K562 (cell line): ENCODE results near the gene MATN1. TPM values are rescaled to one million over a fixed set of nuclear protein-coding genes. Genes with fewer than 3 reads are reported as not detected.

Source experiments
- AFF4 ChIP-seq: sonication (generic); formaldehyde crosslinking; IDR thresholded peaks from 2 replicates; pipeline ENCODE4 v1.8.0; 2023; ENCODE audit warnings: mild to moderate bottlenecking, missing genetic modification reagents
- CSDE1 ChIP-seq, 2 experiments: fragments of 450-650 bp; IDR thresholded peaks; 2 replicates each; pipeline ENCODE4 v1.6.1; 2016; ENCODE audit warnings: mild to moderate bottlenecking in 1 of 2
- HIVEP1 ChIP-seq: fragments of 250-450 bp; sonication (Bioruptor Pico); IDR thresholded peaks from 2 replicates; pipeline ENCODE4 v1.4.0; 2020; ENCODE audit warnings: mild to moderate bottlenecking
- KLF6 ChIP-seq: fragments of 250-450 bp; sonication (Bioruptor Pico); IDR thresholded peaks from 2 replicates; pipeline ENCODE4 v1.4.0; 2020; ENCODE audit warnings: mild to moderate bottlenecking, moderate library complexity, borderline replicate concordance
- MYC ChIP-seq, 2 experiments: fragments of 250-450 bp in 1 of 2; sonication (Bioruptor Pico) in 1 of 2; IDR thresholded peaks; 2 replicates each; pipeline versions ENCODE4 v1.5.1 to v1.6.1; 2012 to 2021; ENCODE audit warnings: low read depth in 2 of 2, borderline replicate concordance in 1 of 2, improper control_type of control experiment in 1 of 2, low read length in 1 of 2, mild to moderate bottlenecking in 1 of 2, moderate library complexity in 1 of 2
- PHB2 ChIP-seq: fragments of 450-650 bp; IDR thresholded peaks from 2 replicates; pipeline ENCODE4 v1.6.1; 2017; ENCODE audit warnings: low read depth
- RBBP5 ChIP-seq: fragments of 200-600 bp; sonication (generic); IDR thresholded peaks from 2 replicates; pipeline ENCODE4 v1.6.1; 2012; ENCODE audit warnings: borderline replicate concordance, mild to moderate bottlenecking, low read length, control low read depth, inconsistent platforms; ENCODE audit not compliant: insufficient read depth, poor library complexity, severe bottlenecking
- SLC30A9 ChIP-seq: fragments of 250-450 bp; sonication (Bioruptor Pico); IDR thresholded peaks from 2 replicates; pipeline ENCODE4 v1.8.0; 2022; ENCODE audit warnings: mild to moderate bottlenecking, moderate library complexity
- TSC22D4 ChIP-seq: fragments of 450-650 bp; IDR thresholded peaks from 2 replicates; pipeline ENCODE4 v1.6.1; 2016; ENCODE audit warnings: missing genetic modification characterization, missing biosample characterization, control low read depth
- ZNF143 ChIP-seq: sonication (generic); formaldehyde crosslinking; IDR thresholded peaks from 2 replicates; pipeline ENCODE4 v1.9.0; 2022; ENCODE audit warnings: mild to moderate bottlenecking, missing genetic modification reagents
- ZNF316 ChIP-seq: fragments of 450-650 bp; IDR thresholded peaks from 2 replicates; pipeline ENCODE4 v1.6.1; 2016
- ZNF318 ChIP-seq, 2 experiments: fragments of 450-650 bp; IDR thresholded peaks; 2 replicates each; pipeline ENCODE4 v1.6.1; 2016; ENCODE audit warnings: mild to moderate bottlenecking in 2 of 2, borderline replicate concordance in 1 of 2, low read depth in 1 of 2, moderate library complexity in 1 of 2
- ZNF707 ChIP-seq: fragments of 250-450 bp; sonication (Bioruptor Pico); conservative IDR thresholded peaks from 2 replicates; pipeline ENCODE4 v1.8.0; 2022; ENCODE audit warnings: inconsistent platforms, mild to moderate bottlenecking, moderate library complexity
- ZNF76 ChIP-seq: fragments of 250-450 bp; sonication (Bioruptor Pico); IDR thresholded peaks from 2 replicates; pipeline ENCODE4 v1.4.0; 2020; ENCODE audit warnings: mild to moderate bottlenecking, moderate library complexity, borderline replicate concordance
- polyA plus RNA-seq, 8 experiments: library from polyadenylated mRNA; depleted of rRNA in 4 of 8; stranded (reverse) in 5 of 8; unstranded in 3 of 8; fragments of >200 nt; fragmentation: Nextera tagmentation in 2 of 8; fragmentation: Illumina TruSeq in 1 of 8; extraction: Ambion mirVana in 2 of 8; extraction: Trizol in 1 of 8; gene quantifications; 2 replicates each; pipeline versions ENCODE4 v1.2.1 to v1.2.3, GENCODE V29; 2011 to 2014; ENCODE audit warnings: inconsistent platforms in 1 of 8, missing spikeins in 1 of 8
- total RNA-seq, 7 experiments: library from RNA; depleted of rRNA in 6 of 7; stranded (reverse); fragments of >200 nt in 6 of 7; fragmentation: Illumina TruSeq in 2 of 7; extraction: Trizol in 2 of 7; gene quantifications; 2 replicates each; pipeline versions ENCODE4 v1.2.1 to v1.2.3, GENCODE V29; 2011 to 2021; ENCODE audit warnings: low replicate concordance in 1 of 7

MATN1 gene
- total and polyA plus RNA-seq, 9 of the 15 experiments (the other 6 are each of a cell fraction or from before 2014, with no cell fraction given) = 0.10 to 2.3 (median 1.2) TPM

DNA sequence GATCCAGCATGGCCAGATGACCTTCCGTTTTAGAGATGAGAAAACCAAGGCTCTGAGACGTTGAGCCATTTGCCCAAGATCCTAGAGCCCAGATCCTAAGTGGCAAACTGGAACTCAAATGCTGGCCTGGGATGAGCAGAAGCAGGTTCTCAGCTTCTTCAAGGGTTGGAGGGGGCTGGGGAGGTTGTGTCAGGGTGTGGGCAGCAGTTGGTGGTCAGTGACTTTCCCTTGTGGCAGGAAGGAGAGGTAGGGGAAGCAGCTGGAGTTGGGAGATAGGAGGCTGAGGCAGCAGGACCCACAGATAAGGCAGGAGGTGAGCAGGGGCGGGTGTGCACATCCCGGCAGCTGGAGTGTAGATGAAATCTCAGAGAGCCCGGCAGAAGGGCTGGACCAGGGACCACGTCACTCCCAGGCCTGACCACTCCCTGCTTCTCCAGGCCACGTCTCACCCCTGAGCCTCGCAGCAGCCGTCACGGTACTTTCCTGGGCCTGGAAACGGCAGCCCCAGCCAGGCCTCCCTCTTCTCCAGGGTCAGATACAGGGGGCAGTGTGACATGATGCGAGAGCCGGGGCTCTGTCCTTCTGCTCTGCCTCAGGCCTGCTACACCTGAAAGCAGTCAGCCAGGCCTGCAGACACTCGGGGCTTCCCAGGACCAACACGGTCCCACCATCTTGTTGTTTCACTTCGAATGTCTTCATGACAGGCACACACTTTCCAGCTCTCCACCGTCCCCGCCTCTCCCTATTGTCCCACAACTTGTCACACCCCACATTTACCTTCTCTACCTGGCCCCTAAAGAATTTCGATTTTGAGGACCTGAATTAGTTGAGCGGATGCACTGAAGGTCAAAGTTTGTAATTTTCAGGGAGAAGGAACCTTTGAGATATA is 45.7 kb upstream of the MATN1 start (continued):
- TF ChIP-seq HIVEP1 (CRISPR knock-in tag) (peak; percentile 89), TSC22D4 (no peak), AFF4 (CRISPR knock-in tag) (no peak; the same call in none of the 2 replicates), SLC30A9 (CRISPR knock-in tag) (no peak), MYC (IDR thresholded peaks at IDR 0.05; ENCODE audit: low read depth, low read length) (peak; percentile 83; the same call in 1 of the 2 replicates), MYC (CRISPR knock-in tag; IDR thresholded peaks at IDR 0.05; ENCODE audit: borderline replicate concordance, low read depth) (peak; percentile 67; the same call in 1 of the 2 replicates), RBBP5 (peak; percentile 38), ZNF143 (CRISPR knock-in tag) (peak; percentile 30; the same call in 1 of the 2 replicates), PHB2 (peak; percentile 100), CSDE1 (IDR thresholded peaks at IDR 0.05) (no peak), ZNF316 (peak; percentile 36; the same call in 1 of the 2 replicates), ZNF707 (CRISPR knock-in tag) (0 out of 2 replicates have a peak, but pooled peaks have one; percentile 8), ZNF318 (IDR thresholded peaks at IDR 0.05; ENCODE audit: borderline replicate concordance in 1 of 2, low read depth in 1 of 2) (peak in 1 of 2 experiments; percentile 98; a peak in 2 of 4 replicates), KLF6 (CRISPR knock-in tag) (peak; percentile 89; the same call in 1 of the 2 replicates), ZNF76 (peak; percentile 86)
